ENCODE measurements around the gene C4BPB. TPM values are rescaled to one million over a fixed set of nuclear protein-coding genes. Genes with fewer than 3 reads are reported as not detected.

Gene C4BPB
- total and polyA plus RNA-seq, 2 of the 4 experiments (the other 2 are of a cell fraction) = not detected

DNA sequence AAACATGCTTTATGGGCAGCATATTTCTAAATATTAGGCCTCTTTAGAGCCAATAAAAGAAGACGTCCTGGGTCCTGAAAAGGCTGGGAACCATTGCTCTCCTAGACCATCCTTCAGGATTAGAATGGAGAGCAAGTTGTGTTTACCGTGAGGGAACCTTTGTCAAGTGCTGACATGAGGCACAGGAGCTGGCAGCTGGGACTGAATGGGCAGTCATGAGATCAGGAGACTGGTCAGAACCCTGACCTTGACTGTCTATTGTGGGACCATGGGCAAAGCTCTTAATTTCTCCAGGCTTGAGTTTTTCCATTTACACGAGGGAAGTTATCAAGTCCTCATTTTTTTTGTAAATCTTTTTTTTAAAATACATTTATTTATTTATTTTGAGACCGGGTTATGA is 30.4 kb upstream of the C4BPB start:
- dilution Hi-C loops (cut with HindIII; ENCODE audit: low sequenced_read_pairs, unreplicated experiment) = no loop called here

More for the DNA sequence above, 30.4 kb upstream of the C4BPB start:
- Histone ChIP-seq H3K27me3 (ENCODE audit: control insufficient read depth, insufficient read depth, low read length) (peaks cover 6% of the 10 kb centered on the region), H3K36me3 (ENCODE audit: control insufficient read depth, insufficient read depth, low read length) (no peaks in the 10 kb centered on the region), H3K4me3 (ENCODE audit: insufficient read depth, low read depth, low read length) (no peak overlapping the region), H2AK5ac (ENCODE audit: low read depth, low read length) (no peak overlapping the region), H2BK120ac (ENCODE audit: low read depth, low read length) (no peak overlapping the region), H3K27ac (ENCODE audit: insufficient read depth, low read length) (no peak overlapping the region), H2AK9ac (replicated peaks; ENCODE audit: low read depth, low read length, poor library complexity) (no peak overlapping the region), H3K9me1 (ENCODE audit: insufficient read depth, low read length) (no peaks in the 10 kb centered on the region), H3K23ac (ENCODE audit: low read depth, low read length) (no peak overlapping the region), H3K9ac (ENCODE audit: low read depth, low read length) (no peak overlapping the region), H2AFZ (replicated peaks; ENCODE audit: low read length, poor library complexity) (no peak overlapping the region), H3K4ac (ENCODE audit: low read depth, low read length) (no peak overlapping the region), H2BK20ac (ENCODE audit: low read depth, low read length) (no peak overlapping the region), H3K79me1 (ENCODE audit: low read depth in 1 of 2, low read length in 2 of 2) (no peaks in the 10 kb centered on the region), H4K8ac (ENCODE audit: low read depth in 2 of 2, low read length in 2 of 2) (no peak overlapping the region), H3K4me1 (ENCODE audit: control insufficient read depth, insufficient read depth, low read length) (no peaks in the 10 kb centered on the region), H4K91ac (ENCODE audit: insufficient read depth, low read depth, low read length) (no peak overlapping the region), H2BK5ac (ENCODE audit: low read depth, low read length, poor library complexity, severe bottlenecking) (no peak overlapping the region), H4K5ac (ENCODE audit: low read depth, low read length) (no peak overlapping the region), H3K14ac (replicated peaks; ENCODE audit: low read depth, low read length) (no peak overlapping the region), H3K9me3 (ENCODE audit: control insufficient read depth, insufficient read depth, low read length) (no peaks in the 10 kb centered on the region), H2BK15ac (ENCODE audit: low read depth, low read length) (no peak overlapping the region), H3K4me2 (ENCODE audit: low read depth, low read length) (no peak overlapping the region), H3K56ac (ENCODE audit: extremely low read depth, insufficient read depth, low read length) (no peak overlapping the region), H4K20me1 (ENCODE audit: insufficient read depth, low read length) (no peaks in the 10 kb centered on the region), H3K18ac (ENCODE audit: low read depth, low read length) (no peak overlapping the region)
- WGBS, 2 experiments (ENCODE audit: extremely low coverage in 2 of 2, insufficient read length in 1 of 2) = 90% methylated on average over 2 of the region's 4 CpGs; no CpG with 5 or more reads in 1 of the 2 experiments
- in situ Hi-C loops (cut with MboI; ENCODE audit: low sequenced_read_pairs) (no loop called here), intact Hi-C loops (cut with micrococcal nuclease) (no loop called here)
- ChIA-PET POLR2A (ENCODE audit: unreplicated experiment) (no interaction called here), CTCF (no interaction called here)
- ATAC-seq (ENCODE audit: low read depth) (no peak), DNase-seq (no peak)
- BruUV-seq (replicated peaks) = no TSS peak
- TF ChIP-seq MAZ (IDR thresholded peaks at IDR 0.05; ENCODE audit: borderline replicate concordance, low read depth, low read length) (no peak), RCOR1 (IDR thresholded peaks at IDR 0.05; ENCODE audit: insufficient replicate concordance, low read length) (no peak), SMC3 (IDR thresholded peaks at IDR 0.05; ENCODE audit: low read depth, low read length) (no peak)
